GM19397 (cell line): ENCODE results near the gene CAMTA1.

Experiments used
- ATAC-seq: cut with Tn5 transposase; IDR thresholded peaks from one replicate; pipeline ENCODE4 v1.9.1; 2021; ENCODE audit warnings: mild to moderate bottlenecking, moderate library complexity; ENCODE audit not compliant: unreplicated experiment

Gene CAMTA1

DNA sequence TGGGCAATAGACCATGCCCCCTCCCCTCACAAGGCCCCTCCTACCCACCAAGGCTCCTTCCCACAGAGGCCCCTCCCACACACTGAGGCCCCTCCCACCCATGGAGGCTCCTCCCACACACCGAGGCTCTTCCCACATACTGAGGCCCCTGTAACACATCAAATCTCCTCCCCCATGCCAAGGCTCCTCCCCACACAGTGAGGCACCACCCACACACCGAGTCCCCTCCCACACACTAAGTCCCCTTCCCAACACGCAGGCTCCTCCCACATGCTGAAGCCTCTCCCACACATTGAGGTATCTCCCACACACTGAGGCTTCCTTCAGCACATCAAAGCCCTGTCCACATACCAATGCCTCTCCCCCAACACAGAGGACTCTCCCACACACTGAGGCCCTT lies 391.8 kb downstream of the CAMTA1 start:
- ATAC-seq, result no peak

DNA sequence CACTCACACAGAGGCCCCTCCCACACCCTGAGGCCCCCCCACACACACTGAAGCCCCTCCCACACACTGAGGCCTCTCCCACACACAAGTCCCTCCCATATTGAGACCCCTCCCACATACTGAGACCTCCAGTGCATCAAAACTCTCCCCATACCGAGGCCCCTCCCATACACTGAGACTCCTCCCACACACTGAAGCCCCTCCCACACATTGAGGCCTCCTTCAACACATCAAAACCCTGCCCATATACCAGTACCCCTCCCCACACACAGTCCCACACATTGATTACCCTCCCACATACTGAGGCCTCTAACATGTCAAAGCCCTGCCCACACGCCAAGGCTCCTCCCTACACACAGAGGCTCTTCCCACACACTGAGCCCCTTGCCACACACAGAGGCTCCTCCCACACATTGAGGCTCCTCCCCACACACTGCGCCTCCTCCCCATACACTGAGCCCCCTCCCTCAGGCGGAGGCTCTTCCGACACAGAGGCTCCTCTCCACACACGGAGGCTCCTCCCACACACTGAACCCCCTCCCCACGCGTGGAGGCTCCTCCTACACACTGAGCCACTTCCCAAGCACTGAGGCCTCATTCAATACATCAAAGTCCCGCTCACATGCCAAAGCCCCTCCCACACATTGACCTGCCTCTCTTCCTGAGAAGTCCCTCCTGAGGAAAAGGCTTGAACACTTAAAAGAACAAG lies 392.3 kb downstream of the CAMTA1 start:
- ATAC-seq, result no peak

DNA sequence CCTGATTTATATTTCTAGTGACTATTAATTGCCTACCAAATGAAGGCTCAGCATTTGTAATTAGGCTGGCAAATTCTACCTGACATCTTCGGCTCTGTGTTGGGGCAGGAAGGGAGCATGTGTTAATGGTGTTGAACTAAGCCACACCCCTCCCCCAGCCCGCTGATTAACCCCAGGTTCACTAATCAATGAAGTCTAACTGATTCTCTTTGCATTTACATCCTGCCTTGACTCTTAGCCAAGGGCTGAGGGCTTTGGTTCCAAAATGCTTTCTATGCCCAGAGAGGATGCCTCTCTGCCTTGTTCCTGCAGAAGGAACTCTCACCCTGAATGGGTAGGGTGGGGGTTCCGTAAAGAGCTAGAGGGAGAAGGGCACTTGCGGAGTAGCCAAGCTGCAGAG lies 393.1 kb downstream of the CAMTA1 start:
- ATAC-seq, result no peak

DNA sequence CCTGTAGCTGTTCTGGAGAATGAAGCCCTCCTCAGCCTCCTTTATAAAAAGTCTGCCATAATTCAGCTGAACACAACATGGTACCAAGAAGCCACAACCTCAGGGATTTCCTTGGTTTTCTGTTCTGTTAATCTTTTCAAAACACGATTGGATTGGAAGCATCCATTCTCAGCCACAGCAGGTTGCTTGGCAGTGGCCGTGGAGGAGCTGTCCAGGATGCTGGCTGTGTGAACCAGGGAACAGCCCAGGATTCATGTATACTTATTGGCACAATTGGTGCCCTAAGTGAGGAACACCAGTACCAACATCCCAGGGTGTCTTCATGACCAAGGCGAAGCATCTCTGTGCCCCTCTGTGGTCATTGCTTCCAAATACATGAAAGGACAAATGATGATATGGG lies 393.5 kb downstream of the CAMTA1 start:
- no peak for ATAC-seq

DNA sequence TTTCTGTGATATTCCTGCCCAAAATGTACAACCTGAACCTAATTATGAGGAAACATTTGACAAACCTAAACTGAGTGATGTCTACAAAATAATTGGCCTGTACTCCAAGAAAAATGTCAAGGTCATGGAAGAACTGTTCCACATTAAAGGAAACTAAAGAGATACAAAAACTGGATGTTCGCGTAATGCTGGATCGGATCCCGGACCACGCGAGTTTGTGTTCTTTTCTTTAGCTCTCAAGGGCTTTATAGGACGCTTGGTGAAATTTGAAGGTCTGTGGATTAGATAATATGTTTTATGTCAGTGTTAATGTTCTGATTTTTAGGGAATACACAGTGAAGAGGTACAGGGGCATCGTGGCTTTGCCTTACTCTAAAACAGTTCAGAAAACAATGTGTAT lies 400.5 kb downstream of the CAMTA1 start:
- no peak for ATAC-seq

DNA sequence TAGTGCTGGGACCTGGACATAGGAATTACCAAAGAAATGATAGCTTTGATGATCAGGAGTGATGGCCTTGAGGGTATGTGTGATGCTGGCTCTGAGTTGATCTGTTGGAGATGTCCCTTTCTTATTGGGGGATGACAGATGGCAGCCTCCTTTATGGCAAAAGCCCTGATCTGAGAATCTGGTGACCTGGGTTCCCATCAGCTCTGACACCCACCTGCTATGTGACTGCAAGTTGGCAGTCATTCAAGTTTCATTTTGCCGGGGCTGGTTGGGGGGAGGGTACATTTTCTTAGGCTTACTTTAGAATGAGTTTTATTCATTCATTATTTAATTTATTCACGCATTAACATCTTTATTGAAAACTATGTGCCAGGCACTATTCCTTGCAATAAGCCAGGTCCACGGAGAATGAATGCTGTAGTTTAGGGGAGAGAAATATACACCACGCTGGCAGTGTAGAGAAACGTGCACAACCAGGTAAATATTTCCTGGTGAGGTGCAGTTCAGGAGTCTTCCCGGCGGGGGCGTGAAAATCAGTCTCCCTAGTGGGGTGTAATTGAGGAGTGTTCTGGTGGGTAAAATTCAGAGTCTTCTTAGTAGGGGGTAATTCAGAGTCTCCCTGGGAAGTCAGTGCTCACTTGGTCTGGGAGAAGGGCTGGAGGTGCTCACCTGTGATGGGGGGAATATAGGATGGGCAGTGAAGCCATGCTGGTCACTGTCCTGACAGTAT lies 401.3 kb downstream of the CAMTA1 start:
- no peak for ATAC-seq

DNA sequence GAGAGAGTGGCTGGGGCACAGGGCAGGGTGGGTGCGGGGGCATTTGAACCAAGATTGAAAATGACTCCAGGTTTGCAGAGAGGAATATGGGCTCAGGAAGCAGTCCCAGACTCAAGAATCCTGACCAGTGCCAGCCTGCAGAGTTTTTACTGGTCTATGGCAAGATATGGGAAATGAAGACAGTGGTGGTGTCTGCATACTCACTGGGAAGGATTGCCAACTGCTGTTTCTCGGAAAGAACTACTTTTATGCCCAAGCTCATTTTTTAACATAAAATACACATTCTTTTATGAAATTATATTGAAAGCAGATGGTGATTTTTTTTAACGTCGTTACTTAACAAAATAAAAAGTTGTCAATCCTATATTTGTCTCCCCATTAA lies 401.8 kb downstream of the CAMTA1 start:
- ATAC-seq, result no peak

DNA sequence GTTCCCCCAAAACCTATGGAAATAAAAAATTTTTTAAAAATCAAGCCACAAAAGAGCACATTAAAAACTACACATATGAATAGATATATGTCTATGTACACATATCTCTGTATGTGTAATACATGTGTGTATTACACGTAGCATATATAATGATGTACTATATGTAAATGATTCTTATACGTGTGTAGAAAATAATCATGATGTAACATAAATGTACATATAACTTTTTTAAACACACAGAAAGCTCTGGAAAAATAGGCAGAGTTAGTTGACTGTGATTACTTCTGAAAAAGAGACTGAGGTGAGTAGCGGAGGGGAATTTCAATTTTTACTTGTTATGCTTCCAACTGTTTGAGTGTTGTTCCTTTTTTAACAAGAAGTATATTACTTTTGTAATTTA lies 405.0 kb downstream of the CAMTA1 start:
- no peak for ATAC-seq

DNA sequence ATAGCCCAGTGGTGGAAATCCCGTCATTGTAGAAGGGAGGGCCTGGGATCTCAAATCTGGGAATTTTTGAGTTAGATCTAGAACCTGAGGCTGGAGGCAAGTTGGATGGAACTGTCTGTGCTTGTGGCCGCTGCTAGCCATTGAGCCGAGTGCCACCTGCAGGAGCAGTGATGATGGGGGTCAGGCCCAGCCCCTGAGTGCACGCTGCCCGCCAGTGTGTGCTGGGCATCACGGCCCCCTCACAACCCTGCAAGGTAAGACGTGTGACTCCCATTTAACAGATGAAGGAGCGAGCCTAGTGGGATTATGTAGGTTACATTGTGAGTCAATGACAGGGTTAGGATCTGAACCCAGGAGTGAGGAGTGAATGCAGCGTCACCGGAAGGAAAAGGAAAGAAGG lies 407.2 kb downstream of the CAMTA1 start:
- ATAC-seq, result no peak

DNA sequence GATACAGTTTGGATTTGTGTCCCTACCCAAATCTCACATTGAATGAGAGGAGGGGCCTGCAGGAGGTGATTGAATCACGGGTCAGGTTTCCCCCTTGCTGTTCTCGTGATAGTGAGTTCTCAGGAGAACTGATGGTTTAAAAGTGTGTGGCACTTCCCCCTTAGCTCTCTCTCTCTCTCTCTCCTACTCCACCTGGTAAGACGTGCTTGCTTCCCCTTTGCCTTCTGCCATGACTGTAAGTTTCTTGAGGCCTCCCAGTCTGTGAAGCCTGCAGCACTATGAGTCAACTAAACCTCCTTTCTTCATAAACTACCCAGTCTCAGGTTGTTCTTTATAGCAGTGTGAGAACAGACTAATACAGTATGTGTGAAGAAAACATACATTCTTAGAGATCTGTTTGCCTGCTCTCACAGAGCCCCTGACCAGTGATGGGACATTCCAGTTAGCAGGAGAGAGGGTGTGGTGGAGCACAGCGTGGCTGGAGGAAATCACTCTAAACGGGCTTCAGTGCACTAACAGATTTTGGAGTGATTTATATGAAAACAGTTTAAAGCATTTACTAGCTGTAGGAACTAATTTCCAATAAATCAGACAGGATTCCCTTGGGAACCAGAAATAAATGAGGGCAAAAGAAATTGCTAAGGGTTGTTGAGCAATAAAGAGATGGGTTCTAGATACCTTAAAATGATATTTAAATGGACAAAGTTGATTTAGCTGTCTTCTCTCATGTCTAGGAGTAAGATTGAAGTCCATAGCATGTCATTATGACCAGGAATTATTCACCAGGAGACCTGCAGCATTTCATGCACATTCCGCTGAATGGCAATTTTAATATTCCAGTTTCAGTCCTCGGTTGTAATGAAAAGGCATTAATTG lies 411.0 kb downstream of the CAMTA1 start:
- ATAC-seq, result no peak

DNA sequence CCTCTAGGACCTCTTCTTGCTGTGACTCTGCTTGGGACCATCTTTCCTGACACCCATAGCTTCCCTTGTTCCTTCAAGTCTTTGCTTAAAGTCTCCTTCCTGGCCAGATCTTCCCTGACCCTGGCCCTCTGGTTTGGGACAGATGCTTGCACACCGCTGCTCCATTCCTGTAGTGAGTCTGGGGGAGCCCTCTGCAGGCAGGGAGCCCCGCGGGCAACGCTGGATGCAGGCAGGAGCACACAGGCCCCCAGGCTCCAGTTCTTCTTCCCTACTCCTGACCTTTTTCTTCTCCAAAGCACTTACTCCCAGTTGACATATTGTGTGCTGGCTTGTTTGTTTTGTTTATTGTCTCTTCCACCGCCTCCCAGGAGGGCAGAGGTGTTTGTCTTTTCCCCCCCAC lies 413.4 kb downstream of the CAMTA1 start:
- ATAC-seq, result no peak

DNA sequence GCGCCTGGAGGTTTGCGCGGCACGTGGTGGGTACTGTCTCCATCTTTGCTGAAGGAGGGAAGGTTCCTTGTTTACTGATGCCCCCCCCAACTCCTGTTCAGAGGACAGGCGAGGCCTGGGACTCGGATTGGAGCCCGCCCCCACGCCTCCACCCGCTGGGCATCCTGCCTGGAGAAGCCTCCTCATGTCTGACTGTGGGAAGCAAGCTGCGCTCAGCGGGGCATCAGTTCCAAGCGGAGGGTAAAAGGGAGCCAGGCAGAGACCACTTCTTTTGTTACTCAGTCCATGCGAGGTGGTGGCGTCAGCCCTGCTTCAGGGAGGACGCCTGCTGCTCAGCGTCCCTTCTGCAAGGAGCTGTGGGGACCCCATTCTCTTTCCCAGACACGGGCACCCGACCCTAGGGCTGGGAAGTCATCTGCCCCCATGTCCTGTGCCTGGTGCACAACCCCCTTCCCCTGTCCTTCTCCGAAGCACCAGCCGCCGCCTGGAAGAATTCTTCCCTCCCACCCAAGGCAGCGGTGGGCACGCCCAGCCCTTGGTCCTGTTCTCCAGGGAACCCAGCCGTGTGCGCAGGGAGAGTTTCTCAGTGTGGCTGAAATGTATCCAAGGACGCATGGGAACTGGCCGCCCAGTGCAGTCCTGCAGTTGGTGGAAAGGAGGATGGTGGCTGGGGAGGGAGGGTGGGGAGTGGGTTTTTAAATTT lies 414.0 kb downstream of the CAMTA1 start:
- no peak for ATAC-seq

DNA sequence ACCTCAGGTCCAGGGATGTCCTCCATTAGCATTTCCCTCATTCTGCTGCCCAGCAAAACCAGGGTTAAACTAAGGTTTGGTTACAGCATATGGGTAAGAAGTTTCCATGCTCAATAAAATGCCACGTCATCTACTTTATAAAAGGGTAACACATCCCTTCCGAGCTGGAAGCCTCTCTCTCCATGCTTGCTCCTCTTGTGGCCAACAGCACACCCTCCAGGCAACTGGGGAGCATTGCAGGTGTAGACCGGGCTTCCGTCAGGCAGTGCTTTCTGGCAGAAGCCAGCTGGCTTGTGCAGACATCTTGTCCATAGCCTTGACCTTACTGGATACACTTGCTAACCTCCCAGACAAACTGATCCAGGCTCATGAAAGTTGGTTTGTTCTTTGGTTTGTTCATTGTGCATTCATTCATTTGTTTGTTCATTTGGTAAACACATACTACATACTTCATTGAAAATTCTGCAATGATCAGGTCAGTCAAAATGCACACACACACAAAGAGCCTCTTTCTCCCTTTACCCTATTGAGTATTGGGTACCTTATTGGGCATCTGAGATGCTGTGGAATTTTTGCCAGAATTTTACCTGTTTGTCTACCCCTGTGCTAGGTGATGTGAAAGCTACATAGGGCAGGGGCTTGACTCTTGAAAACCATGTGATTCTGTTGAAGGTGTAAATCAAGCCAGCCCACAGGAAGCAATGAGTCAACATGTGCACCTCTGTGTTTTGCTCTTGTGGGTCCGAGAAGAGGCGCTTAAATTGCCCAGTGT lies 422.8 kb downstream of the CAMTA1 start:
- no peak for ATAC-seq

DNA sequence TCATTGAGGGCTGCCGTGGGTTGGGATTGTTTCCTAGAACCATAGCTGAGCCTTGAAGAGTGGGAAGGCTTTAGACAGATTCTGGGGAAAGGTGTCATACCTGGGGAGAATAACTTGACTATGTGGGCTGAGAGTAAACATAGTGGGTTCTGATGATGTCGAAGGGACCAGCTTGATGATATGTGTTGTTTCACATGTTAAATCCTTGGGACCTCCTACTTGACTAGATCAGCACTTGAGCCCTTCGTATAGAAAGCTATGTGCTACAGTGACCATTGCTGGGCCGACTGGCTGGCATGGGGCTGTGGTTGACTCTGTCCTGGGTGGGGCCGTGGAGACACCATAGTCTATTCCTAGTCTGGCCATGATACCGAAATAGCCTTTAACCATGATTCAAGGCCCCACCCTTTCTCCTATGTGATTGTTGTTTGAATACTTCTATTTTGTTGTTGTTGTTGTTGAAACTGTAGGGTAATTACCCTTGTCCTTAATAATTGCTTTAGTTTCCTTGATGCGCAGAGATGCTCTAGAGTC lies 423.5 kb downstream of the CAMTA1 start:
- no peak for ATAC-seq

DNA sequence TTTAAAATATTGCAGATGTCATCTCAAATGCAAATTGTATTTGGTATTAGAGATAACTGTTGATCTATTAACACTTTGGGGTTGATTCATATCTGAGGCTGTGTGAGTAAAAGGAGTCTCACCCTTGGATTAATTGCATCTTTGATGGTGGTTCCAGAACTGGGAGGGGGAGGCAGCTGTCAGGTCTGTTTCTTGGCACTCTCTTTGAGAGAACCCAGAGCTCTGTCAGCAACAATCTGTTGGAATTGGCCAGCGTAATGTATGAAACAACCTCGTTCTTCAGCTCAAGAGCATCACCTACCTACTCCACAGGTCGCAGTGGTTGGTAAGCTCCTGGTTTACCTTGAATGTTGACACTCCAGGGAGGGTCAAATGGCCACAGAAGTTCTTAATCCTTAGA lies 424.1 kb downstream of the CAMTA1 start:
- ATAC-seq, result no peak

DNA sequence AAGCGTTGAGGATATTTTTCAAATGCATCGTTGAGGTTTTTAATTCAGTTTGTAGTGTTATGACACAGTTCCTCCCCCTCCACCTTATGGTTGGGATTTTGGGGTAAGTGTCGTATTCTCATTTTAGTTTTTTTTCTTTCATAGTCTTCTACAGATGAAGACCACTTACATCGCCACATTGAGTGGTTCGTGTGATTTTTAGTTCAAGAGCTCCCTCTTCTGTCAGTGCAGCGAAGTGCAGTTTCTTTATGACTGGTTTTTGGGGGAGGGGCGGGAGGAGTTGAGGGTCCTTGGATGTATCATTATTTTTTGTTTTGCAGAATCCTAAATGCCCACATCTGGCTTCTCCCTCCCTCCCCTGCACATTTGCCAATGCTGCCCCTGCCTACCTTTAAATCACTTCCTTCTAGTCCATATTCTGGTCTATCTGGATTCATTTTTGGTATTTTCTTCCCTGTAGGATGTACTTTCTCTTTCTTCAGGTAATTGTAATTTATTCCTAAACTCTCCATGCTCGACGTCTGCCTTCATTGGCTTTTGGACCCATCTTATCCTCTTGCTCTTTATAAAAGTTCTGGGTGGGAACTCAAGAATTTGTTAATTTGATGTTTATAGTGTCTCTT lies 433.1 kb downstream of the CAMTA1 start:
- no peak for ATAC-seq

DNA sequence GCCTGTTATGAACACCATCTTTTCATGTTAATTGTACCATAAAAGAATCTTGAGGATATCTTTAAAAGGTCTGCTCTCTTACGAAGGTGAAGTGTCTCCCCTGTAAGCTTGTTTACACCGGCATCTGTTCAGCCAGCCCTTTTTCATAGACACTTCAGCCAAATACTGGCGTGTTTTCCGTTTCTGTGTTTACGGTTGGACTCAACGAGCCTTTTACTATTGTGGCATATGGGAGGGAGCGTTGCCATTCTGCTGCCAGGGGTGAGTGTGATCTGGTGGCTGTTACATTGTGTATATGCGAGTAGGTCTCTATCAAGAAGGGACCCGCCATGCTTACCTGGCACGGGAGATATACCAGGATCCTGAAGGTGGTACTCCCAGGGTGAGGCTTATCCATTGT lies 433.8 kb downstream of the CAMTA1 start:
- ATAC-seq, result no peak

DNA sequence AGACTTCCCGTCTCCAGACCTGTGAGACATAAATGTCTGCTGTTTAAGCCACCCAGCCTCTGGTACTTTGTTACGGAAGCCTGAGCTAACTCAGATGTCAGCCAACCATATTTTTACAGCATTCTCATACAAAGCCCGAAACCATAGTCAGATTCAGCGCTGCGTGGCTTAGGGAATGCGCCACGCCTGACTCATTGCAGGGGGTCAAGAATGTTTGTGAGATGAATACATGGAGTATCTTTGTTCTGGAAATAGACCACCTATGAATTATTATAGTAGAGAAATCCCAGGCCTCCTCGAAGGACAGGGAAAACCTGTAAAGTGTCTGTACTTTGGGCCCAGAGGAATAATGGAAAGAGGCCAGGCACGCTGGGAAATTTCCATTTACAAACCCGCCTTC lies 434.8 kb downstream of the CAMTA1 start:
- ATAC-seq, result no peak

DNA sequence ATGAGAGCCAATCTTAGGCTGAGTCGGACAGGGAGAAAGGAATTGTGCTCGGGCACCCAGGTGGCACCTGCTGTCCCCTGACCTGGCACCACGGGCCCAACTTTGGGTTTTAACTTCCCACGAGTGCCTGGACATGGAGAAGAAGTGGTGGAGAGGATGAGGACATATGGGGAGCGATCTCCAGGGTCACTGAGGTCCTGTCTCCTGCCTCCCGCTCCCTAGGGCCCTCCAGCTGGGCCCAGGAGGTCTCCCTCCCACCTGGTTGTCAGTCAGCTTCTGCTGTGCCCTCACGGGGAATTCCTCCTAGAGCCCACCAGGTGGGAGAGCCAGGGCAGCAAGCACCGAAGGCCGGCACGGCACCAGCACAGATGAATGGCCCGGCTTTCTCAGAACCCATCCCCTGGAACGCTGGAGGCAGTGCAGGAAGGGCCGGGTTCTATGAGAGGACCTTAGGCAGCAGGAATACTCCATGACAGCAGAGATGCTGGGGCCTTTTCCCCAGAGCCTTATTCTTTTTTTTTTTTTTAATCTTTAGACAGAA lies 435.5 kb downstream of the CAMTA1 start:
- no peak for ATAC-seq
